Measurements from ENCODE around the gene FBXL4.

FBXL4 gene

GRCh38 chr6:98836962-98837944 lies 110.5 kb downstream of the FBXL4 start:
- no peak for DNase-seq

DNA sequence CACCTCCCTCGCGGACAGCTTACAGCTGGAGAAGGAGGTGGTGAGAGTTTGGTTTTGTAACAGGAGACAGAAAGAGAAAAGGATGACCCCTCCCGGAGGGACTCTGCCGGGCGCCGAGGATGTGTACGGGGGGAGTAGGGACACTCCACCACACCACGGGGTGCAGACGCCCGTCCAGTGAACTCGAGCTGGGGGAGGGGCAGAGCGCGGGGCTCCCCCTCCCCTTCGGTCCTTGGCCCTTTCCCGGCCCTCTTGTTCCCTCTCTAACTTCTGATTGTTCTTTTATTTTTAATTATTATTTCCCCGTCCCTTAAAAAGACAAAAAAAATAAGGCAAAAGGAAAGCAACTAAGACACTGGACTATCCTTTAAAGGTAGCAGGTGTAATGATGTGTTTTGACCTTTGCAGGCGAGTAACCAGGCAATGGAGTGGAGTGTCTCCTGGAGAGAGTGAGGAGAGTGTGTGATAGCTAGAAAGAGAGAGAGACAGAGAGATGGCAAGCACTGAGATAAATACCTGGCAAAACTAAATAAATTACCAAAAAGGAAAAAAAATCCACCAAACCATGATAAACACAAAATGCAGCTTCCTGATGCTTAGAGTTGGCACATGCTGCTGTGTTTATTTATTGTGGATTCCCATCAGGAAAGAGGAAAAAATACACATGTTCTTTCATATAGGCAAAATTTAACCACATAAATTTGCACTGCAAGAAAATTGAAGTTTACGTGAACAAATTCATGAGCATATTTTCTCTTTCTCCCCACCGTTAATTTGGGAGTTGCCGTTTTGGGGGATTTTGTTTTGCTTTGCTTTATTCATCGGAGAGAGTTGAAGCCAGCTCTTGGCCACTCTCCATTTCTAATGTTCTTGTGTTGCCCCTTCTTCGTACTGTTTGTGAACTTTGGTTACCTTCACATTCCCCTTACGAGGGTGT lies 111.5 kb downstream of the FBXL4 start:
- no peak for DNase-seq

DNA sequence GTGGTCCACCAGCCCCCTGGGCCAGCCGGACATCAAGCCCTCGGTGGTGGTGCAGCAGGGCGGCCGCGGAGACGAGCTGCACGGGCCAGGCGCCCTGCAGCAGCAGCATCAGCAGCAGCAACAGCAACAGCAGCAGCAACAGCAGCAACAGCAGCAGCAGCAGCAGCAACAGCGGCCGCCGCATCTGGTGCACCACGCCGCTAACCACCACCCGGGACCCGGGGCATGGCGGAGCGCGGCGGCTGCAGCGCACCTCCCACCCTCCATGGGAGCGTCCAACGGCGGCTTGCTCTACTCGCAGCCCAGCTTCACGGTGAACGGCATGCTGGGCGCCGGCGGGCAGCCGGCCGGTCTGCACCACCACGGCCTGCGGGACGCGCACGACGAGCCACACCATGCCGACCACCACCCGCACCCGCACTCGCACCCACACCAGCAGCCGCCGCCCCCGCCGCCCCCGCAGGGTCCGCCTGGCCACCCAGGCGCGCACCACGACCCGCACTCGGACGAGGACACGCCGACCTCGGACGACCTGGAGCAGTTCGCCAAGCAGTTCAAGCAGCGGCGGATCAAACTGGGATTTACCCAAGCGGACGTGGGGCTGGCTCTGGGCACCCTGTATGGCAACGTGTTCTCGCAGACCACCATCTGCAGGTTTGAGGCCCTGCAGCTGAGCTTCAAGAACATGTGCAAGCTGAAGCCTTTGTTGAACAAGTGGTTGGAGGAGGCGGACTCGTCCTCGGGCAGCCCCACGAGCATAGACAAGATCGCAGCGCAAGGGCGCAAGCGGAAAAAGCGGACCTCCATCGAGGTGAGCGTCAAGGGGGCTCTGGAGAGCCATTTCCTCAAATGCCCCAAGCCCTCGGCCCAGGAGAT lies 112.4 kb downstream of the FBXL4 start:
- DNase-seq: no peak

- peak; percentile 58 to 59 for DNase-seq
These were observed 113.4 kb downstream of the FBXL4 start, which contains the start of gene POU3F2 for GRCh38 chr6:98834060-98835031. Gene POU3F2 (plus strand): TSS chr6:98834574. CDS start chr6:98834874, 300 bp downstream.

GRCh38 chr6:98833307-98834059 lies 114.3 kb downstream of the FBXL4 start:
- DNase-seq: no peak

DNA sequence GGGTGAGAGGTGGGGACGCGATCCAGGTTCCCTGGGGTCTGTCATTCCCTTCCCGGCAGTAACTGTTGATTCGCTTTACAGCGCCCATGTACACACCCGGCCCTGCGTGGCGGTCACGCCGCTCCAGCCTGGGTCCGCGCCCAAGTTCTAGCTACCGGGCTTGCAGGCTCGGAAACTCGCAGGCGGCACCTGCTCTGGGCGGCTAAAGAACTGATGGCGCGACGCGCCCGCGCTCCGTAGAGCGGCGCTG lies 114.8 kb downstream of the FBXL4 start:
- no peak for DNase-seq

- no peak for DNase-seq
These were observed 115.3 kb downstream of the FBXL4 start for GRCh38 chr6:98832284-98833056.

DNA sequence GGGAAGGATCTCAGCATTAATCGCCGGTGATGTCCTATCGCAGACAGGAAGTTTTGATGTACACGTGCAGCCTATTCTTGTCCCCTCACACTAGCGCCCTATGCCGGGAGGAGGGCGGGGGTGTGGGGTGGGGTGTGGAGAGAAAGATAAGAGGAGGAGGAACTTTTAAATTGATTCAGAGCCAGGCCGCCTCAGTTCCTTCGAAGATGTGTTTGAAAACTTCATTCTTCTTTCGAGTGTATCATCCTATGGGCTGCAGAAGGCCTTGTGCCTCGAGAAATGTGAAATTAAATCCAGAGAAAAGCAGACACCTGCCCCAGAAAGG lies 115.8 kb downstream of the FBXL4 start:
- DNase-seq: no peak

- DNase-seq: no peak
These were observed 116.4 kb downstream of the FBXL4 start for GRCh38 chr6:98831057-98831958.

GRCh38 chr6:98830146-98830545 lies 117.6 kb downstream of the FBXL4 start:
- DNase-seq: no peak

DNA sequence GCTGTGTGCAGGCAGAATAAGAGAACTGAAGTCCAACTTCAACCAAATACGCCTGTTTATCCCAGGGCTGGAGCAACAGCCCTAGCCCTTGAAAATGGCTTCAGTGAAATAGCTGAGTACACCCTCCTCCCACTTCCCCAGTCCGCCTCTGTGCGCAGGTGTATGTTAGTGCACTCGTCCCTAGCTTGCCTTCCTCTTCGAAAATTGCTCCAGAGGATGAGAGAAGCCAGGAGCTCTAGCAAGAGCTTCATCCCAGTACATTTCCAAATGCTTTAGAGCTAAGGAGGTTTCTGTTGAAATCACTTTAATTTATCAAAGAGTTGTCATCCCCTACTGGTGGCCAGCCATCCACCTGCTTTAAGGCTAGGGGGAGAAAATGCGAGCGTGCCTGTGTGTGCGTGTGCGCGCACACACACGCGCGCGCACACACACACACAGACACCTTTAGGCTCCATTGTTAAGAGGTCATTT lies 118.8 kb downstream of the FBXL4 start:
- no peak for DNase-seq

- no peak for DNase-seq
These were observed 119.4 kb downstream of the FBXL4 start for GRCh38 chr6:98828211-98828788.

GRCh38 chr6:98827295-98828159 lies 120.2 kb downstream of the FBXL4 start:
- DNase-seq: no peak

- no peak for DNase-seq
These were observed 122.0 kb downstream of the FBXL4 start for GRCh38 chr6:98825600-98826230.

GRCh38 chr6:98824902-98825599 lies 122.7 kb downstream of the FBXL4 start:
- no peak for DNase-seq
